IPS-15b (cell line): ENCODE data around the gene ALDH16A1.
A peak's percentile ranks its signal among the peaks of the same experiment; 100 is the strongest.
"Not testable (repeated sequence)": the region's sequence is repeated elsewhere in the genome, so short reads cannot be mapped to it uniquely, and the experiment has no call there.

Experiments
- H3K27me3 ChIP-seq: one replicate; pipeline ENCODE4 v1.6.1; 2013; ENCODE audit warnings: low read length; ENCODE audit not compliant: control insufficient read depth, insufficient read depth
- H3K36me3 ChIP-seq: one replicate; pipeline ENCODE4 v1.6.1; 2013; ENCODE audit warnings: low read length; ENCODE audit not compliant: control insufficient read depth, insufficient read depth
- H3K4me1 ChIP-seq: one replicate; pipeline ENCODE4 v1.6.1; 2013; ENCODE audit warnings: mild to moderate bottlenecking, low read length; ENCODE audit not compliant: control insufficient read depth, insufficient read depth
- H3K4me3 ChIP-seq: one replicate; pipeline ENCODE4 v1.5.1; 2013; ENCODE audit warnings: low read depth, low read length
- H3K9ac ChIP-seq: one replicate; pipeline ENCODE4 v1.6.1; 2013; ENCODE audit warnings: low read depth, mild to moderate bottlenecking, low read length
- H3K9me3 ChIP-seq: one replicate; pipeline ENCODE4 v1.6.1; 2013; ENCODE audit warnings: mild to moderate bottlenecking, low read length; ENCODE audit not compliant: control insufficient read depth, insufficient read depth

ALDH16A1 gene

GRCh38 chr19:49461130-49461529 is 8.1 kb downstream of the ALDH16A1 start:
- H3K36me3 ChIP-seq = peaks cover 12% of the 10 kb centered on the region
- not testable (repeated sequence) for H3K9ac ChIP-seq, H3K4me3 ChIP-seq, H3K9me3 ChIP-seq, H3K27me3 ChIP-seq, H3K4me1 ChIP-seq

GRCh38 chr19:49461656-49462055 is 8.6 kb downstream of the ALDH16A1 start:
- Histone ChIP-seq H3K36me3 (peaks cover 14% of the 10 kb centered on the region), H3K9me3 (no peaks in the 10 kb centered on the region), H3K9ac (no peak overlapping the region), H3K27me3 (no peaks in the 10 kb centered on the region), H3K4me1 (no peaks in the 10 kb centered on the region), H3K4me3 (no peak overlapping the region)

DNA sequence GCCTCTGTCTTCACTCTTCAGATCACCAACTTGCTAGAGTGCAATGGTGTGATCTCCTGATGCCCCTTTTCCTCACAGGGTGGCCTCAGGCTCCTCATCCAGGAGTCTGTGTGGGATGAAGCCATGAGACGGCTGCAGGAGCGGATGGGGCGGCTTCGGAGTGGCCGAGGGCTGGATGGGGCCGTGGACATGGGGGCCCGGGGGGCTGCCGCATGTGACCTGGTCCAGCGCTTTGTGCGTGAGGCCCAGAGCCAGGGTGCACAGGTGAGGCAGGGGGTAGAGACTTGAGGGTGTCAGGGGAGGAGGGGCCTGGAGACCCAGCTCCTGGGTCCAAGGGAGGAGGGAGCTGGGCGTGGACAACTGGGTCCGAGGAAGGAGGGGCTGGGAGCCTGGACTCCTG is 9.5 kb downstream of the ALDH16A1 start:
- Histone ChIP-seq H3K36me3 (peaks cover 14% of the 10 kb centered on the region), H3K9ac (no peak overlapping the region), H3K4me1 (no peaks in the 10 kb centered on the region), H3K4me3 (no peak overlapping the region), H3K27me3 (no peaks in the 10 kb centered on the region), H3K9me3 (no peaks in the 10 kb centered on the region)

- Histone ChIP-seq H3K4me3 (no peak overlapping the region), H3K9me3 (no peaks in the 10 kb centered on the region), H3K27me3 (no peaks in the 10 kb centered on the region), H3K36me3 (peaks cover 14% of the 10 kb centered on the region), H3K4me1 (no peaks in the 10 kb centered on the region), H3K9ac (no peak overlapping the region)
Observed at GRCh38 chr19:49463960-49464740, 11.1 kb downstream of the ALDH16A1 start.

GRCh38 chr19:49465371-49465770 is 12.3 kb downstream of the ALDH16A1 start:
- Histone ChIP-seq H3K36me3 (peaks cover 10% of the 10 kb centered on the region), H3K9ac (no peak overlapping the region), H3K4me1 (no peaks in the 10 kb centered on the region), H3K9me3 (no peaks in the 10 kb centered on the region), H3K4me3 (no peak overlapping the region), H3K27me3 (no peaks in the 10 kb centered on the region)

DNA sequence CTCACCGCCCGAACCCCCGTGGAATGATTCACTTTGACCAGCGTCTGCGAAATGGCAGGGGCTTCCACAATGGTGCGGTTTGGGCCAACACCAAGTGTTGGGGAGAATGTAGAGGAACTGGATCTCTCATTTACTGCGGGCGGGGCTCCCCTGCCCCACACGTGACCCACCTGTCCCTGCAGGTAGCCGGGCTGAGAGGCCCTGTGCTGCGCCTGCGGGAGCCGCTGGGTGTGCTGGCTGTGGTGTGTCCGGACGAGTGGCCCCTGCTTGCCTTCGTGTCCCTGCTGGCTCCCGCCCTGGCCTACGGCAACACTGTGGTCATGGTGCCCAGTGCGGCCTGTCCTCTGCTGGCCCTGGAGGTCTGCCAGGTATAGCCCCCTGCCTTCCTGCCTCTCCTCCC is 15.2 kb downstream of the ALDH16A1 start:
- no peaks in the 10 kb centered on the region for H3K4me1 ChIP-seq
- H3K9me3 ChIP-seq = no peaks in the 10 kb centered on the region
- H3K4me3 ChIP-seq = no peak overlapping the region
- no peak overlapping the region for H3K9ac ChIP-seq
- peaks cover 10% of the 10 kb centered on the region for H3K36me3 ChIP-seq
- no peaks in the 10 kb centered on the region for H3K27me3 ChIP-seq

DNA sequence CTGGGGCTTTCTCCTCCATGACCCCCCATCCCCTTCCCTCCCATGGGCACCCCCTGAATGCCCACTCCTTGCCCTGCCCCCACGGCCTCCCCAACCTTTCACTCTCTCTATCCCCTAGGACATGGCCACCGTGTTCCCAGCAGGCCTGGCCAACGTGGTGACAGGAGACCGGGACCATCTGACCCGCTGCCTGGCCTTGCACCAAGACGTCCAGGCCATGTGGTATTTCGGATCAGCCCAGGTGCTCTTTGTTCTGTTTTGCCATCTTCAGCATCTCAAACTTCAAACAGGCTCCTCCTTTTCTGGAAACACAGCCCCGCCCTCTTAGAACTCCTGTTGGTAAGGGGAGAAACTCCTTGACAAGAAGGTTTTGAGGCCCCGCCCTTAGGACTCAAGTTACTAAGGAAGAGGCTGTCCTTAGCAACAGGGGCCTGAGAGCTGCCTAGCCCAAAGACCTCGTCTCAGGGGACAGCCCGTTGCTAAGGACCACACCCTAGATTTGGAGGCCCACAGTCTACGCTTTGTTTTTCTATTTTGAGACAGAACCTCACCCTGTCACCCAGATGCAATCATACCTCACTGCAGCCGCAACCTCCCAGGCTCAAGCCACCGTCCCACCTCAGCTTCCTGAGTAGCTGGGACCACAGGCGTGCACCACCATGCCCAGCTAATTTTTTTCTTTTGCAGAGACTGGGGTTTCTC is 15.9 kb downstream of the ALDH16A1 start:
- Histone ChIP-seq H3K9ac (no peak overlapping the region), H3K9me3 (no peaks in the 10 kb centered on the region), H3K4me3 (no peak overlapping the region), H3K36me3 (peaks cover 8% of the 10 kb centered on the region), H3K4me1 (no peaks in the 10 kb centered on the region), H3K27me3 (no peaks in the 10 kb centered on the region)

- H3K36me3 ChIP-seq = peaks cover 5% of the 10 kb centered on the region
Observed at GRCh38 chr19:49469828-49470614, 17.0 kb downstream of the ALDH16A1 start.

GRCh38 chr19:49470615-49470978 is 17.6 kb downstream of the ALDH16A1 start:
- H3K36me3 ChIP-seq = peaks cover 5% of the 10 kb centered on the region
- peaks cover 7% of the 10 kb centered on the region for H3K27me3 ChIP-seq
- no peaks in the 10 kb centered on the region for H3K9me3 ChIP-seq
- H3K4me1 ChIP-seq = peaks cover 3% of the 10 kb centered on the region
- H3K9ac ChIP-seq = no peak overlapping the region
- no peak overlapping the region for H3K4me3 ChIP-seq

More at GRCh38 chr19:49469828-49470614, 17.0 kb downstream of the ALDH16A1 start:
- Histone ChIP-seq H3K4me3 (no peak overlapping the region), H3K9ac (no peak overlapping the region), H3K4me1 (peaks cover 3% of the 10 kb centered on the region), H3K27me3 (peaks cover 5% of the 10 kb centered on the region), H3K9me3 (no peaks in the 10 kb centered on the region)

DNA sequence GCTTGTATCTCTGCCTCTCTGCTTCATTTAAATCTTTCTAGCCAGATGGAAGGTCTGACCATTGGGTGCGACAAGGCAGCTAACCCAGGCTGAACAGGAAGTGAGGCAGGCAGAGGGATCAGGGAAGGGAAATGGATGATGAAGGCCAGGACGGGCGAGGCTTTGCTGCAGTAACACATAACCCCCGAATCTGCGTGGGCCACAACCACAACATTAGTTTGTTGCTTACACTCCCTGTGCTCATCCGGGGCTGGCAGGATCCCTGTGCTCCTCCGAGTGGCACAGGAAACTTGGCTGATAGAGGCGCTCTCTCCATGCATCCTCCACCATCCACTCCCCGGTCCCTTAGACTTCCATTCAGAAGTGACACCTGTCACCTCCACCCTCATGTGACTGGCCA is 19.9 kb downstream of the ALDH16A1 start:
- Histone ChIP-seq H3K4me3 (no peak overlapping the region), H3K4me1 (peaks cover 3% of the 10 kb centered on the region), H3K36me3 (peaks cover 2% of the 10 kb centered on the region), H3K27me3 (peaks cover 7% of the 10 kb centered on the region), H3K9me3 (no peaks in the 10 kb centered on the region), H3K9ac (no peak overlapping the region)

DNA sequence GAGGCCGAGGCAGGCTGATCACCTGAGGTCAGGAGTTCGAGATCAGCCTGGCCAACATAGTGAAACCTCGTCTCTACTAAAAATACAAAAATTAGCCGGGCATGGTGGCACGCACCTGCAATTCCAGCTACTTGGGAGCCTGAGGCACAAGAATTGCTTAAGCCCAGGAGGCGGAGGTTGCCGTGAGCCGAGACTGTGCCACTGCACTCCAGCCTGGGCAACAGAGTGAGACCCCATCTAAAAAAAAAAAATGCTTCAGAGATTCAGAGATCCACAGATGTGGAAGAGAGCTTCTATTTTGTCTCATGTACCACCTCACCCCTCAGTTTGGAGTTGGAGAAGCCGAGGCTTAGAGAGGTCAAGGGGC is 20.5 kb downstream of the ALDH16A1 start:
- not testable (repeated sequence) for H3K9ac ChIP-seq, H3K4me1 ChIP-seq

More for the DNA sequence above, 20.5 kb downstream of the ALDH16A1 start:
- H3K27me3 ChIP-seq, H3K36me3 ChIP-seq, H3K9me3 ChIP-seq: not testable (repeated sequence)
- H3K4me3 ChIP-seq = peak overlapping the region; percentile 58
